ENCODE results near the gene ZBP1. TPM values are rescaled to one million over a fixed set of nuclear protein-coding genes. Genes with fewer than 3 reads are reported as not detected.

ZBP1 gene
- total and polyA plus RNA-seq, 2 experiments from 2014 or later: not detected

DNA sequence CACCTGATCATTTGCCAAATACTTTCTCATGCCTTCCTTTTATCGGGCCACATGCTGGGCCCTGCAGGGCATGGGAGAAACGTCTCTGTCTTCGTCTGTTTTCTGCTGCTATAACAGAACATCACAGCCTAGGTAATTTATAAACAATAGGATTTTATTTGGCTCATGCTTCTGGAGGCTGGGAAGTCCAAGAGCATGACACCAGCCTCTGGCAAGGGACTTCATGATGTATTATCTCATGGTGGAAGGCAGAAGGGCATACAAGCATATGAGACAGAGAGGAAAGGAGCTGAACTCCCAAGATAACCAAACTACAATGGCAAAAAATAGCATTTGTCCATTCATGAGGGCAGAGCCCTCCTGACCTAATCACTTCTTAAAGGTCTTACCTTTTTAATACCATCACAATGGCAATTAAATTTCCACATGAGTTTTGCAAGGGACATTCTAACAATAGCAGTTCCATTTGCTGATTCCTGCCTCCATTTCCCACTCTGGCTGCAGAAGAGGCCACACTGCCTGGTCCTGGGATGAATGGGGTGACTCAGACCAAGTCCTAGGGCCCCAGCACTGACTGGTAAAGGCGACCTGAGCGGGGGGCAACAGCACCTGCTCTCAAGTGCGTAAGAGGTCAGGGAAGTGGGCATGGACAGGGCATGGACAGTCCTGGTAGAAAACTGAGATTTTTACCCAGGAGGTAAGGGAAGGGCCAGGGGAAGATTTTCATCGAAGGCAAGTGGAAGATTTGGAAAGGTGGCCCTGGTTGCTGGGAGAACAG lies 5.1 kb upstream of the ZBP1 start:
- no peak for DNase-seq (ENCODE audit: low read depth in 1 of 2, low spot score in 1 of 2)
- H3K4me3 ChIP-seq: no peak overlapping the region
- H3K27me3 ChIP-seq: no peaks in the 10 kb centered on the region
- no peaks in the 10 kb centered on the region for H3K9me3 ChIP-seq (ENCODE audit: low read depth)
- no peak overlapping the region for H3K27ac ChIP-seq
- H3K4me1 ChIP-seq (ENCODE audit: low read depth): no peaks in the 10 kb centered on the region
- TF ChIP-seq CTCF (IDR thresholded peaks at IDR 0.05; ENCODE audit: low read depth, low read length): no peak
- H3K36me3 ChIP-seq: no peaks in the 10 kb centered on the region

GRCh38 chr20:57624124-57624523 lies 3.9 kb upstream of the ZBP1 start:
- H3K27ac ChIP-seq: no peak overlapping the region
- no peaks in the 10 kb centered on the region for H3K4me1 ChIP-seq (ENCODE audit: low read depth)
- peaks cover under 1% of the 10 kb centered on the region for H3K27me3 ChIP-seq
- DNase-seq (ENCODE audit: low read depth in 1 of 2, low spot score in 1 of 2): no peak
- H3K36me3 ChIP-seq: no peaks in the 10 kb centered on the region
- TF ChIP-seq CTCF (IDR thresholded peaks at IDR 0.05; ENCODE audit: low read depth, low read length): no peak
- H3K4me3 ChIP-seq: no peak overlapping the region
- H3K9me3 ChIP-seq (ENCODE audit: low read depth): no peaks in the 10 kb centered on the region

GRCh38 chr20:57622579-57623381 lies 2.6 kb upstream of the ZBP1 start:
- peak; percentile 77 for TF ChIP-seq CTCF (IDR thresholded peaks at IDR 0.05; ENCODE audit: low read depth, low read length)
- no peaks in the 10 kb centered on the region for H3K4me1 ChIP-seq (ENCODE audit: low read depth)
- peak; percentile 59 to 60 for DNase-seq (ENCODE audit: low read depth in 1 of 2, low spot score in 1 of 2)
- H3K27me3 ChIP-seq: peaks cover 10% of the 10 kb centered on the region
- H3K4me3 ChIP-seq: no peak overlapping the region
- H3K27ac ChIP-seq: no peak overlapping the region
- no peaks in the 10 kb centered on the region for H3K9me3 ChIP-seq (ENCODE audit: low read depth)
- no peaks in the 10 kb centered on the region for H3K36me3 ChIP-seq

DNA sequence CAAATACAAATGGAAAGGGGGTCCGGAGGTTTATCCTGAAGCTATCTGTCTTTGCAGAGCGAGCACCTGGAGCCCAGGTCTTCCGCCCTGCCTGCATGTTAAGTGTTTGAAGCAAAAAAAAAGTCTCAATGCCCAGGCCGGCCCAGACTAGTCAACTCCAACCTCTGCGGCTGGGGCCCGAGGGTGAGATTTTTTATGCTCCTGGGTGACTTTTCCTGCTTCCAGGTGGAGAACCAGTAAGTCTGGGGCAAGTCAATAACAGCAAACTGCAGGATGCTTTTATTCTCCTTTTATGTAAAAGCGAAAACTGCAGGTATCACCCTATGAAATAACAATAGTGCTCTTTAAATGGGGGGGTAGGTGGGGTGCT lies 2.0 kb upstream of the ZBP1 start:
- Histone ChIP-seq H3K9me3 (ENCODE audit: low read depth) (no peaks in the 10 kb centered on the region), H3K27me3 (peaks cover 11% of the 10 kb centered on the region), H3K4me1 (ENCODE audit: low read depth) (no peaks in the 10 kb centered on the region), H3K36me3 (no peaks in the 10 kb centered on the region), H3K27ac (no peak overlapping the region), H3K4me3 (no peak overlapping the region)
- no peak for TF ChIP-seq CTCF (IDR thresholded peaks at IDR 0.05; ENCODE audit: low read depth, low read length)
- DNase-seq (ENCODE audit: low read depth in 1 of 2, low spot score in 1 of 2): no peak

DNA sequence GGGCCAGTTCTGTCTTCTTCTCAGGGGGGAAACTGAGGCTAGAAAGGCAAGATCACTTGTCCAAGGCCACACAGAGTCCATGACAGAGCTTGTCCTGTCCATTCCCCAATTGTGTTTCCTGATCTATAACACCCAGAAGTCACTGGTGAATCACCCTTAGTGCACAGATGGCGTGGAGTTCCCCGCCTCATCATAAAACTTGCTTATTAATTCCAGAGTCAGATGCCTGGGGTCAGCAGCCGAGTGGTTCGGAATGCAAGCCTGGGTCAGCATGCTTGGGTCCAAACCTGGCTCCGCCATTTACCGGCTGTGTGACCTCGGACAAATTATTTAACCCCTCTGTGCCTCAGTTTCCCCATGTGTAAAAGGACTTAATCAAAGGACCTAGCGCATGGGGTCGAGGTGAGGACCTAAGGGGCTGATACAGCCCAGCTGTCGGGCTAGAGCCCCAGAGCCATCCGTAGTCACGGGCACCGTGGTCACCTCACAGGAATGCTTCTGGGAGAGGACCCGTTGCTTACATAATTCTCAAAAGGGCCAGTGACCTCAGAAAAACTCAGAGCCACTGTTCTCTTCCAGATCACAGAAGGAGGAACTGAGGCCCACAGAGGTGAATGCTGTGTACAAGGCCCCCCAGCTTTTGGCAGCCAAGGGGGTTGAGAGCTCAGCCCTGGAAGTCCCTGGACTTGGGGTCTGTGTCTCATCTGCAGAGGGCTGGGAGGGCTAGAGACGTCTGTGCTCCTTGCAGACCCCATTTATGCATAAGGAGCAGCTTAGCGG lies 1.4 kb upstream of the ZBP1 start:
- H3K4me1 ChIP-seq (ENCODE audit: low read depth): no peaks in the 10 kb centered on the region
- H3K36me3 ChIP-seq: no peaks in the 10 kb centered on the region
- DNase-seq (ENCODE audit: low read depth in 1 of 2, low spot score in 1 of 2): no peak
- H3K27ac ChIP-seq: no peak overlapping the region
- no peaks in the 10 kb centered on the region for H3K9me3 ChIP-seq (ENCODE audit: low read depth)
- TF ChIP-seq CTCF (IDR thresholded peaks at IDR 0.05; ENCODE audit: low read depth, low read length): no peak
- peaks cover 11% of the 10 kb centered on the region for H3K27me3 ChIP-seq
- H3K4me3 ChIP-seq: no peak overlapping the region

Measured in cardiac muscle cell (in vitro differentiated cells and primary cell).